Cardiac muscle cell (in vitro differentiated cells and primary cell): ENCODE results near the gene PARP8. TPM values are rescaled to one million over a fixed set of nuclear protein-coding genes. Genes with fewer than 3 reads are reported as not detected.

Experiments
- DNase-seq, 2 donors: peaks; one replicate each; pipeline versions ENCODE4 v3.0.0 to v3.0.0-alpha.2; 2010 to 2017; ENCODE audit warnings: low read depth in 1 of 2, low spot score in 1 of 2
- H3K27ac ChIP-seq: fragments of 200-600 bp; sonication (generic); 2 replicates; pipeline ENCODE4 v1.5.1; 2016
- H3K27me3 ChIP-seq: fragments of 200-600 bp; sonication (generic); 2 replicates; pipeline ENCODE4 v1.6.0; 2016; ENCODE audit warnings: control low read depth
- H3K36me3 ChIP-seq: fragments of 200-600 bp; sonication (generic); 2 replicates; pipeline ENCODE4 v1.5.1; 2016; ENCODE audit warnings: control low read depth
- H3K4me1 ChIP-seq: fragments of 200-600 bp; sonication (generic); 2 replicates; pipeline ENCODE4 v1.8.1; 2017; ENCODE audit warnings: low read depth, mild to moderate bottlenecking, mixed run types
- H3K4me3 ChIP-seq: fragments of 200-600 bp; sonication (generic); 2 replicates; pipeline ENCODE4 v1.5.1; 2016; ENCODE audit warnings: mild to moderate bottlenecking
- H3K9me3 ChIP-seq: fragments of 200-600 bp; sonication (generic); 2 replicates; pipeline ENCODE4 v1.5.1; 2017; ENCODE audit warnings: low read depth, mild to moderate bottlenecking, control low read depth
- polyA plus RNA-seq: library from polyadenylated mRNA; unstranded; fragments of >200 nt; fragmentation: Nextera tagmentation; extraction: Ambion mirVana; gene quantifications from 2 replicates; pipeline ENCODE4 v1.2.1, GENCODE V29; 2016
- total RNA-seq: library from RNA; depleted of rRNA; stranded (reverse); fragments of >200 nt; gene quantifications from 2 replicates; pipeline ENCODE4 v1.2.3, GENCODE V29; 2016
- TF ChIP-seq, protein P1 (sequence below): IDR thresholded peaks from 2 replicates; pipeline ENCODE4 v1.5.1; 2012; ENCODE audit warnings: low read depth, mild to moderate bottlenecking, low read length

Gene PARP8
- total and polyA plus RNA-seq, 2 experiments from 2014 or later = 18.2 to 19.8 TPM

DNA sequence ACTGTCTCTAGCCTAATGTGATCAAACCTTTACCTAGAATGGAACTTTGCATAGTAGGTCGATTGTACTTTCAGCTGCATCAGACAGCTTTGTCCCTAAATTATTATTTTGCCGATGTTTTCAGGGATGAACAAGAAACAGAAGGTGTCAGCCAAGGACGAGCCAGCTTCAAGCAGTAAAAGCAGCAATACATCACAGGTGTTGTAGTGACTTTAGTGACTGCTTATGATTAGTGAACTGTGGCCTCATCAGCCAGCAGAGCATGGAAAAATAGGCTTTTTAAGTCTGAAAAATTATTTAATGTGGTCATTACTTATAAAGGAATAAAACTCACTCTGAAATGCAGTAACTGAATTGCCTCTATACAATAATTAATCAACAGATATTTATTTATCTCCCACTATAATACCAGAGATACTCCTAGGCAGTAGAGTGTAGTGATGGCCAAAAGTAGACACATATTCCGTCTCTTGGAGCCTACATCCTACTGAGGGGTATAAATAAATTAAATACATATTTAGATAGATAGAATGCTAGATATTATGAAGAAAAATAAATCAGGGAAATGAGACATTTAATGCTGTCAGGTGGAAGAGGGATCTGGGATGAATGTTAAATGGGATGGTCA lies 166.3 kb downstream of the PARP8 start:
- Histone ChIP-seq H3K27me3 (no peaks in the 10 kb centered on the region), H3K9me3 (no peaks in the 10 kb centered on the region), H3K27ac (no peak overlapping the region), H3K36me3 (peaks cover 17% of the 10 kb centered on the region), H3K4me1 (no peaks in the 10 kb centered on the region), H3K4me3 (no peak overlapping the region)
- TF ChIP-seq, protein P1, sequence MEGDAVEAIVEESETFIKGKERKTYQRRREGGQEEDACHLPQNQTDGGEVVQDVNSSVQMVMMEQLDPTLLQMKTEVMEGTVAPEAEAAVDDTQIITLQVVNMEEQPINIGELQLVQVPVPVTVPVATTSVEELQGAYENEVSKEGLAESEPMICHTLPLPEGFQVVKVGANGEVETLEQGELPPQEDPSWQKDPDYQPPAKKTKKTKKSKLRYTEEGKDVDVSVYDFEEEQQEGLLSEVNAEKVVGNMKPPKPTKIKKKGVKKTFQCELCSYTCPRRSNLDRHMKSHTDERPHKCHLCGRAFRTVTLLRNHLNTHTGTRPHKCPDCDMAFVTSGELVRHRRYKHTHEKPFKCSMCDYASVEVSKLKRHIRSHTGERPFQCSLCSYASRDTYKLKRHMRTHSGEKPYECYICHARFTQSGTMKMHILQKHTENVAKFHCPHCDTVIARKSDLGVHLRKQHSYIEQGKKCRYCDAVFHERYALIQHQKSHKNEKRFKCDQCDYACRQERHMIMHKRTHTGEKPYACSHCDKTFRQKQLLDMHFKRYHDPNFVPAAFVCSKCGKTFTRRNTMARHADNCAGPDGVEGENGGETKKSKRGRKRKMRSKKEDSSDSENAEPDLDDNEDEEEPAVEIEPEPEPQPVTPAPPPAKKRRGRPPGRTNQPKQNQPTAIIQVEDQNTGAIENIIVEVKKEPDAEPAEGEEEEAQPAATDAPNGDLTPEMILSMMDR = no peak
- no peak for DNase-seq

DNA sequence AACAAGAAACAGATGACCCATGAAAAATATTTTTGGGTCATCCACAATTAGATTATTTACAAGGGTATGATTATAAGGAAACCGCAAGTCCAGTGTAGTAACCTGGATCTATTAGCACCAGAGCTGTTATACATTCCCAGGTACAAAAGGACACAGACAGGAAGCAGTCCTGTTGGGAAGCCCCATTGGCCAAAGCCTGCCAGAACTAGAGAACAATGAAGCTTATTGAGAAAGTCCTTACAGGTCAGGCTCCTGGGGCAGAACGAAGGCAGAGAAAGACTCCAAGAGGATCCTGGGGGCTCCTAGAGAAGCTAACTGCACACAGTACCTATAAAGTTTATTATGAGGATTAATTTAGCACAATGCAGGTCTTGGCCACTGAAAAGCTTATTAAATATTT lies 169.9 kb downstream of the PARP8 start:
- Histone ChIP-seq H3K4me1 (no peaks in the 10 kb centered on the region), H3K9me3 (no peaks in the 10 kb centered on the region), H3K27me3 (no peaks in the 10 kb centered on the region), H3K27ac (no peak overlapping the region), H3K4me3 (no peak overlapping the region), H3K36me3 (peaks cover 4% of the 10 kb centered on the region)
- TF ChIP-seq, protein P1 = no peak
- no peak for DNase-seq

DNA sequence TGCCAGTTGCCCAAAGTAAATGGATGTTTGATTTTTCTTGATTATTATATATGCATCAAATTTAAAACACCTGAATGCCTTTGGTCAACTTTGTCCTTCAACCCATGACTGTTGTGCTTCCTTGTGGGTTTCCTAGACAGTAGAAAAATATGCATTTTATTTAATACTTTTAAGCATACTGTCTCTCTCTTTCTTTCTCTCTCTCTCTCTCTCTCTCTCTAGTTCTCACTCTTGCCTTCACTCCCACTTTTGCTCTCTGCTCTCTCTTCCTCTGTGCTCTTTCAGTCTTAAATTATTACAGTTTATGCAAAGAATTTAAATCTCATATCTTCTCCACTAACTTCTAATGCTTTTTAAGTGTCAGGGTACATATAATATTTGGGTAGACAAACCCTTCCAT lies 173.0 kb downstream of the PARP8 start:
- DNase-seq = no peak
- TF ChIP-seq, protein P1 = no peak
- no peaks in the 10 kb centered on the region for H3K4me1 ChIP-seq
- H3K9me3 ChIP-seq = no peaks in the 10 kb centered on the region
- no peak overlapping the region for H3K27ac ChIP-seq
- no peaks in the 10 kb centered on the region for H3K27me3 ChIP-seq
- H3K4me3 ChIP-seq = no peak overlapping the region
- H3K36me3 ChIP-seq = peaks cover 7% of the 10 kb centered on the region

DNA sequence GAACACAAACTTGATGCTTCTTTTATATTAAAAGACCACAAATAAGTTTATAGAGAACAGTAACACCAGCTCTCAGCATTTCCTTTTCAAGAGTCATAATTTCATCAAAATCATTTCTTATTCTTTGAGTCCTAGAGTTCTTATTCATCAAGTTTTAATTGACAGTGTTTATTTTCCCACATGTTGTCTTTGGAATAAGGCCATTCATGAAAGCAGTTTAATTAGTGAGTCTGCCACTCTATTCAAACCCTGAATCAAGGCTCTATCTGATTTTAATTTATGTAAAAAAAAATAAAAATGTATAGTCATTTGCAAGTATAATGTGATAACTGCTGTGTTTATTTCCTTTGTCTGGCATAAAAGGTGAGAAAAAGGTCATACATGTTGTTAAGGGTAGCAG lies 176.7 kb downstream of the PARP8 start:
- Histone ChIP-seq H3K9me3 (no peaks in the 10 kb centered on the region), H3K4me1 (no peaks in the 10 kb centered on the region), H3K36me3 (peaks cover 3% of the 10 kb centered on the region), H3K27ac (no peak overlapping the region), H3K4me3 (no peak overlapping the region), H3K27me3 (no peaks in the 10 kb centered on the region)
- DNase-seq = no peak
- TF ChIP-seq, protein P1 = no peak

DNA sequence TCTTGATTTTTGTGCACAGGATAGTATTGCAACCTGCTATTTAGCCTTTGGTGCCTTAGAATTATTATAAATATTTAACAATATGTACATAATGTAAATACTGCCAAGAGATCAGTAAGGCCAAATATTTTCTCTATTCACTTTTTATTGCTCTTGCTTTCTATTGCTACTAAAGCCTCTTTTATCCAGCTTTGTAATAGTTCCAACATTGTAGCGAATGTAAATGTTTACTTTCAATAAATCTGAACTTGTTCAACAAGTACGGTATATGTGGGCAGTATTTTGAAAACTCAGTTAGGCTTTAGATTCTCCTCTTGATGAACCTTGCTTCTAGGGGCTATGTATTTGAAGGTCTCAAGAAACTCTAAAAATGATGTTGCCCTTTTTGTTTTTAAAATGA lies 179.8 kb downstream of the PARP8 start:
- TF ChIP-seq, protein P1 = no peak
- no peak for DNase-seq
- Histone ChIP-seq H3K4me1 (no peaks in the 10 kb centered on the region), H3K9me3 (no peaks in the 10 kb centered on the region), H3K36me3 (peaks cover 3% of the 10 kb centered on the region), H3K4me3 (no peak overlapping the region), H3K27me3 (peaks cover 3% of the 10 kb centered on the region), H3K27ac (no peak overlapping the region)
